Cardiac fibroblast (primary cell): Measurements from ENCODE around the gene AP3B1.

ENCODE experiments used
- DNase-seq, 2 donors: peaks; one replicate each; pipeline versions ENCODE4 v3.0.0 to v3.0.0-alpha.2; 2010; ENCODE audit warnings: low read depth in 2 of 2
- H3K4me3 ChIP-seq, 2 donors: replicated peaks in 1 of 2; 1 replicate in 1 of 2; 2 replicates in 1 of 2; pipeline ENCODE4 v1.5.1; 2011; ENCODE audit warnings: low read depth in 2 of 2, low read length in 2 of 2, mild to moderate bottlenecking in 2 of 2, moderate library complexity in 1 of 2
- CTCF ChIP-seq: IDR thresholded peaks from one replicate; pipeline ENCODE4 v1.5.1; 2011; ENCODE audit warnings: low read depth, mild to moderate bottlenecking, low read length, inconsistent platforms

The AP3B1 gene

GRCh38 chr5:77996943-77997342 is 297.6 kb downstream of the AP3B1 start:
- DNase-seq, result no peak
- TF ChIP-seq CTCF, result no peak
- no peak overlapping the region for H3K4me3 ChIP-seq

- H3K4me3 ChIP-seq, result no peak overlapping the region
- no peak for TF ChIP-seq CTCF
- DNase-seq, result no peak
Measured at GRCh38 chr5:77995793-77996409, 298.6 kb downstream of the AP3B1 start.

GRCh38 chr5:77994943-77995342 is 299.6 kb downstream of the AP3B1 start:
- TF ChIP-seq CTCF, result no peak
- no peak overlapping the region for H3K4me3 ChIP-seq
- no peak for DNase-seq

GRCh38 chr5:77993855-77994318 is 300.6 kb downstream of the AP3B1 start:
- DNase-seq, result no peak
- no peak overlapping the region for H3K4me3 ChIP-seq
- no peak for TF ChIP-seq CTCF

- no peak overlapping the region for H3K4me3 ChIP-seq
- TF ChIP-seq CTCF, result no peak
- no peak for DNase-seq
Measured at GRCh38 chr5:77993141-77993854, 301.2 kb downstream of the AP3B1 start.

- no peak for TF ChIP-seq CTCF
- no peak overlapping the region for H3K4me3 ChIP-seq
- no peak for DNase-seq
Measured at GRCh38 chr5:77991084-77991483, 303.4 kb downstream of the AP3B1 start.
